Caco-2 (cell line): Measurements from ENCODE around the gene PTGS2. TPM values are rescaled to one million over a fixed set of nuclear protein-coding genes. Genes with fewer than 3 reads are reported as not detected.

Source experiments
- BruUV-seq: library from RNA; stranded (reverse); fragments of 400-500 nt; replicated peaks from 2 replicates; lab custom pipeline; 2021; lab: Mats Ljungman, UMichigan
- CTCF ChIA-PET: fragments of 300-600 bp; sonication (Branson Sonifier 250); formaldehyde crosslinking; loops from one replicate; lab custom pipeline; 2022; ENCODE audit warnings: antibody characterized with exemption; lab: Charles Lee
- POLR2A ChIA-PET: fragments of 300-600 bp; sonication (Branson Sonifier 250); formaldehyde crosslinking; loops from one replicate; lab custom pipeline; 2022; ENCODE audit warnings: antibody characterized with exemption; lab: Charles Lee
- DNase-seq, 2 experiments: peaks; one replicate each; pipeline versions ENCODE4 v3.0.0 to v3.0.0-alpha.2; 2020 to 2022
- H3K27me3 ChIP-seq: replicated peaks from 2 replicates; pipeline ENCODE4 v1.6.0; 2011; ENCODE audit warnings: low read length; ENCODE audit not compliant: control insufficient read depth, insufficient read depth
- H3K36me3 ChIP-seq: 2 replicates; pipeline ENCODE4 v1.5.1; 2011; ENCODE audit warnings: low read length; ENCODE audit not compliant: control insufficient read depth, insufficient read depth
- H3K4me1 ChIP-seq: fragments of 250-450 bp; sonication (Bioruptor Pico); 2 replicates; pipeline ENCODE4 v1.5.1; 2020; ENCODE audit warnings: mild to moderate bottlenecking
- H3K4me3 ChIP-seq: 2 replicates; pipeline ENCODE4 v1.5.1; 2011; ENCODE audit warnings: low read depth, mild to moderate bottlenecking, control low read depth, low read length
- H3K9me3 ChIP-seq: fragments of 250-450 bp; sonication (Bioruptor Pico); 2 replicates; pipeline ENCODE4 v1.5.1; 2020; ENCODE audit warnings: mild to moderate bottlenecking, moderate library complexity
- H3K27ac Mint-ChIP-seq: one replicate; pipeline ENCODE4 v1.8.0; 2022; ENCODE audit warnings: mixed read lengths; ENCODE audit not compliant: unreplicated experiment
- H3K27me3 Mint-ChIP-seq: one replicate; pipeline ENCODE4 v1.8.0; 2022; ENCODE audit warnings: mixed read lengths; ENCODE audit not compliant: insufficient read depth, unreplicated experiment
- H3K36me3 Mint-ChIP-seq: one replicate; pipeline ENCODE4 v1.8.0; 2022; ENCODE audit warnings: mild to moderate bottlenecking, mixed read lengths; ENCODE audit not compliant: insufficient read depth, unreplicated experiment
- H3K4me1 Mint-ChIP-seq: one replicate; pipeline ENCODE4 v1.8.0; 2022; ENCODE audit warnings: low read depth, mixed read lengths; ENCODE audit not compliant: unreplicated experiment
- H3K4me3 Mint-ChIP-seq: one replicate; pipeline ENCODE4 v1.8.0; 2022; ENCODE audit warnings: mild to moderate bottlenecking, moderate library complexity, mixed read lengths; ENCODE audit not compliant: unreplicated experiment
- H3K9me3 Mint-ChIP-seq: one replicate; pipeline ENCODE4 v1.8.0; 2022; ENCODE audit warnings: mixed read lengths; ENCODE audit not compliant: unreplicated experiment
- CTCF ChIP-seq, 2 experiments: fragments of 200-600 bp in 1 of 2; IDR thresholded peaks; 1 replicate in 1 of 2; 2 replicates in 1 of 2; pipeline versions ENCODE4 v1.5.1 to v1.8.0; 2011 to 2022; ENCODE audit warnings: antibody characterized with exemption in 1 of 2, control low read depth in 1 of 2, inconsistent platforms in 1 of 2, low read depth in 1 of 2, low read length in 1 of 2, mild to moderate bottlenecking in 1 of 2, moderate library complexity in 1 of 2; ENCODE audit not compliant: insufficient read depth in 1 of 2, severe bottlenecking in 1 of 2, unreplicated experiment in 1 of 2
- intact Hi-C: fragments of 100-400 bp; cut with micrococcal nuclease; formaldehyde crosslinking; loops from one replicate; pipeline ENCODE4 v1.10.0; 2022; ENCODE audit not compliant: unreplicated experiment
- total RNA-seq: library from RNA; stranded (reverse); gene quantifications from 2 replicates; pipeline ENCODE4 v1.2.3, GENCODE V29; 2022

PTGS2 gene
- total RNA-seq, 1 experiment from 2014 or later, result 18.4 TPM

GRCh38 chr1:186717286-186717685 lies 37.1 kb upstream of the PTGS2 start:
- CTCF ChIA-PET, result no interaction called here
- POLR2A ChIA-PET, result no interaction called here
- Mint-ChIP-seq H3K4me1 (no peaks in the 10 kb centered on the region), H3K9me3 (no peaks in the 10 kb centered on the region), H3K4me3 (no peak overlapping the region), H3K27me3 (no peaks in the 10 kb centered on the region), H3K27ac (no peak overlapping the region), H3K36me3 (no peaks in the 10 kb centered on the region)
- H3K4me3 ChIP-seq, result no peak overlapping the region
- DNase-seq, result no peak
- no peaks in the 10 kb centered on the region for H3K9me3 ChIP-seq
- no TSS peak for BruUV-seq
- TF ChIP-seq CTCF (IDR thresholded peaks at IDR 0.05; ENCODE audit: insufficient read depth in 1 of 2, low read depth in 1 of 2, low read length in 1 of 2, severe bottlenecking in 1 of 2, unreplicated experiment in 1 of 2), result no peak
- H3K27me3 ChIP-seq, result no peaks in the 10 kb centered on the region
- H3K4me1 ChIP-seq, result no peaks in the 10 kb centered on the region
- intact Hi-C loops, result no loop called here
- H3K36me3 ChIP-seq, result no peaks in the 10 kb centered on the region

DNA sequence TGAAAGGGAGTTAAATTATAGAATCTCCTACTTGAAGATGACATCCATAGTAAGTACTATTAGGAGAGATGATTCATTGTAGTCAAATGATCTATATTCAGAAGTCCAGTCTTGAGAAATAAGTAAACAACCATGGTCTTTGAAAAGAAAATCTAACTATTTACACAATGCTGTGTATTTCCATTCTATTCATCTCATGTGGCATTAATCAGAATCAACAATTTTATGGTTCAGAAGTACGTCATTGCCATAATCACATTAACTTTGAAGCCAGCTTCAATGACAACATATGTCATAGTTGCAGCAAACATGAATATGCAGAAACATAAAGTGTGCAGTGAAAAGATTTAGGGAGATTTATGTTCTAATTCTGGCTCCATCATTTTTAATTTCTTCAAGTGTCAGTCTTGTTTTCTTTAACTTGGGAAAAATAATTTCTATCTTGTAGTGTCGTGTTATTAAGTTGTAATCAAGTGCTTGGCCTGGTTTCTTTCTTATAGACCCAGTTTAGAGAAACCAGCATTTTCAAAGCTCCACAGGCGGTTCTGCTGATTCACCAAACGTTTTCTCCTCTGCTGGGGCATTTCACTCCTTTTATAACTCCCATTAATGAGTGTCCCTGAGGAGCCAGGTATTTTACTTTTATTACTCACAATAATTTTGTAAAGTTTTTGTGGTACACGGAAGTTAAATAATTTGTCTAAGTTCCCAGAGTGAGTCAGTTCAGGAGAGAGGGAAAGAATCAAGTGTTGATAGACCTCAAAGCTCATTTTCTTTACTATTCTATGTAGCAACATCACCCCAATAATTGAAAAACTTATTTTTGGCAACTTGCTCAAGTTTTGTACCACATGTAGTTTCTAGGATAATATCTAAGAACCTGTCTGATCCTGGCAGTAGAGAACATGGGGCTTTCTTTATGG lies 35.9 kb upstream of the PTGS2 start:
- no peak overlapping the region for H3K4me3 ChIP-seq
- Mint-ChIP-seq H3K36me3 (no peaks in the 10 kb centered on the region), H3K9me3 (no peaks in the 10 kb centered on the region), H3K4me3 (no peak overlapping the region), H3K27me3 (no peaks in the 10 kb centered on the region), H3K27ac (no peak overlapping the region), H3K4me1 (no peaks in the 10 kb centered on the region)
- H3K4me1 ChIP-seq, result no peaks in the 10 kb centered on the region
- no peak for DNase-seq
- H3K36me3 ChIP-seq, result no peaks in the 10 kb centered on the region
- intact Hi-C loops, result no loop called here
- CTCF ChIA-PET, result no interaction called here
- TF ChIP-seq CTCF (IDR thresholded peaks at IDR 0.05; ENCODE audit: insufficient read depth in 1 of 2, low read depth in 1 of 2, low read length in 1 of 2, severe bottlenecking in 1 of 2, unreplicated experiment in 1 of 2), result no peak
- BruUV-seq, result no TSS peak
- no peaks in the 10 kb centered on the region for H3K27me3 ChIP-seq
- H3K9me3 ChIP-seq, result no peaks in the 10 kb centered on the region
- POLR2A ChIA-PET, result no interaction called here

DNA sequence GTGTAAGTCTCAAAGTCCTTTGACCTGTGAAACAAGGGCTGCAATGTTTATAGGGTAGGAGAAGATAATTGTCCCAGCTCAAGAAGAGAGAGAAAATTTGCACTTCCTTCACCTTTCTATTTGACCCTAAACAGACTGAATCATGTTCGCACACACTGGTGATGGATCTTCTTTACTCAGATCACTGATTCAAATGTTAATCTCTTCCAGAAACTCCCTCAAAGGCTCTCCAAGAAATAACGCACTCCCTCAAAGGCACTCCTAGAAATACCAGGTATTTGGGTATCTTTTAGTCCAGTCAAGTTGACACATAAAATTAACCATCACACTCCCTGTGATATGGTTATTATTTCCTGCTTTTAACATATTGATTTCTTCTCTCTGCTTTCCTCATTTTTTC lies 30.5 kb upstream of the PTGS2 start:
- Histone ChIP-seq H3K36me3 (no peaks in the 10 kb centered on the region), H3K27me3 (no peaks in the 10 kb centered on the region), H3K4me1 (no peaks in the 10 kb centered on the region), H3K4me3 (no peak overlapping the region), H3K9me3 (no peaks in the 10 kb centered on the region)
- Mint-ChIP-seq H3K4me3 (no peak overlapping the region), H3K27me3 (no peaks in the 10 kb centered on the region), H3K36me3 (no peaks in the 10 kb centered on the region), H3K9me3 (no peaks in the 10 kb centered on the region), H3K4me1 (no peaks in the 10 kb centered on the region), H3K27ac (no peak overlapping the region)
- intact Hi-C loops, result no loop called here
- CTCF ChIA-PET, result no interaction called here
- no peak for DNase-seq
- POLR2A ChIA-PET, result no interaction called here
- no TSS peak for BruUV-seq
- TF ChIP-seq CTCF (IDR thresholded peaks at IDR 0.05; ENCODE audit: insufficient read depth in 1 of 2, low read depth in 1 of 2, low read length in 1 of 2, severe bottlenecking in 1 of 2, unreplicated experiment in 1 of 2), result no peak
